IMR-90 (cell line): ENCODE measurements around the gene BBS12. TPM values are rescaled to one million over a fixed set of nuclear protein-coding genes. Genes with fewer than 3 reads are reported as not detected.

Experiments
- ATAC-seq: fragments of 200-7000 bp; cut with Tn5 transposase; 2 replicates; pipeline ENCODE4 v1.9.1; 2020; ENCODE audit warnings: low read depth, mild to moderate bottlenecking, moderate library complexity
- BruUV-seq: library from RNA; stranded (reverse); fragments of 400-500 nt; replicated peaks from 2 replicates; lab custom pipeline; 2021; lab: Mats Ljungman, UMichigan
- CTCF ChIA-PET: fragments of 300-600 bp; formaldehyde crosslinking; extraction: SDS; loops from one replicate; lab custom pipeline; 2021; ENCODE audit warnings: antibody characterized with exemption; lab: Yijun Ruan, JAX
- POLR2A ChIA-PET: fragments of 300-600 bp; sonication (Branson Sonifier 250); formaldehyde crosslinking; loops from one replicate; lab custom pipeline; 2022; ENCODE audit warnings: antibody characterized with exemption; ENCODE audit not compliant: unreplicated experiment; lab: Charles Lee
- DNase-seq: peaks from one replicate; pipeline ENCODE4 v3.0.0; 2013
- H2AFZ ChIP-seq: replicated peaks from 2 replicates; pipeline ENCODE3; 2013; ENCODE audit warnings: low read length, mild to moderate bottlenecking; ENCODE audit not compliant: poor library complexity
- H2AK5ac ChIP-seq: 2 replicates; pipeline ENCODE4 v1.6.1; 2013; ENCODE audit warnings: low read depth, low read length, inconsistent platforms
- H2AK9ac ChIP-seq: replicated peaks from 2 replicates; pipeline ENCODE3; 2013; ENCODE audit warnings: mild to moderate bottlenecking, low read depth, low read length, moderate library complexity; ENCODE audit not compliant: poor library complexity
- H2BK120ac ChIP-seq: 2 replicates; pipeline ENCODE4 v1.6.1; 2013; ENCODE audit warnings: low read depth, low read length, inconsistent platforms
- H2BK15ac ChIP-seq: 3 replicates; pipeline ENCODE4 v1.6.1; 2013; ENCODE audit warnings: low read depth, low read length, inconsistent platforms
- H2BK20ac ChIP-seq: 2 replicates; pipeline ENCODE4 v1.6.1; 2013; ENCODE audit warnings: low read depth, mild to moderate bottlenecking, inconsistent platforms, low read length, moderate library complexity
- H2BK5ac ChIP-seq: 2 replicates; pipeline ENCODE4 v1.6.1; 2013; ENCODE audit warnings: mild to moderate bottlenecking, low read depth, low read length, inconsistent platforms; ENCODE audit not compliant: poor library complexity, severe bottlenecking
- H3K14ac ChIP-seq: replicated peaks from 2 replicates; pipeline ENCODE4 v1.6.1; 2013; ENCODE audit warnings: low read depth, low read length, inconsistent platforms
- H3K18ac ChIP-seq: 2 replicates; pipeline ENCODE4 v1.6.1; 2013; ENCODE audit warnings: low read depth, low read length, control low read depth
- H3K23ac ChIP-seq: 2 replicates; pipeline ENCODE4 v1.6.1; 2013; ENCODE audit warnings: low read depth, low read length, inconsistent platforms
- H3K27ac ChIP-seq: 2 replicates; pipeline ENCODE4 v1.5.1; 2013; ENCODE audit warnings: mild to moderate bottlenecking, control low read depth, low read length; ENCODE audit not compliant: insufficient read depth
- H3K27me3 ChIP-seq: 2 replicates; pipeline ENCODE4 v1.6.1; 2013; ENCODE audit warnings: low read length; ENCODE audit not compliant: control insufficient read depth, insufficient read depth
- H3K36me3 ChIP-seq: 2 replicates; pipeline ENCODE4 v1.6.1; 2013; ENCODE audit warnings: low read length, mixed read lengths; ENCODE audit not compliant: control insufficient read depth, insufficient read depth
- H3K4ac ChIP-seq: 2 replicates; pipeline ENCODE4 v1.6.1; 2013; ENCODE audit warnings: low read depth, low read length, inconsistent platforms
- H3K4me1 ChIP-seq: 2 replicates; pipeline ENCODE4 v1.6.1; 2013; ENCODE audit warnings: low read length, mixed read lengths; ENCODE audit not compliant: control insufficient read depth, insufficient read depth
- H3K4me2 ChIP-seq: 2 replicates; pipeline ENCODE4 v1.6.1; 2013; ENCODE audit warnings: low read depth, mild to moderate bottlenecking, control low read depth, low read length, moderate library complexity
- H3K4me3 ChIP-seq: 2 replicates; pipeline ENCODE4 v1.5.1; 2013; ENCODE audit warnings: low read depth, mild to moderate bottlenecking, control low read depth, low read length, moderate library complexity; ENCODE audit not compliant: insufficient read depth
- H3K56ac ChIP-seq: 2 replicates; pipeline ENCODE4 v1.6.1; 2013; ENCODE audit warnings: low read length, inconsistent platforms; ENCODE audit not compliant: insufficient read depth; ENCODE audit errors: extremely low read depth
- H3K79me1 ChIP-seq, 2 experiments: 2 replicates each; pipeline ENCODE4 v1.6.1; 2013; ENCODE audit warnings: low read length in 2 of 2, inconsistent platforms in 1 of 2, low read depth in 1 of 2
- H3K9ac ChIP-seq: 2 replicates; pipeline ENCODE4 v1.6.1; 2013; ENCODE audit warnings: low read depth, low read length, control low read depth
- H3K9me1 ChIP-seq: 2 replicates; pipeline ENCODE4 v1.6.1; 2013; ENCODE audit warnings: low read length, inconsistent platforms; ENCODE audit not compliant: insufficient read depth
- H3K9me3 ChIP-seq: 2 replicates; pipeline ENCODE4 v1.6.1; 2013; ENCODE audit warnings: low read length; ENCODE audit not compliant: control insufficient read depth, insufficient read depth
- H4K20me1 ChIP-seq: 2 replicates; pipeline ENCODE4 v1.6.1; 2013; ENCODE audit warnings: low read length, inconsistent platforms; ENCODE audit not compliant: insufficient read depth
- H4K5ac ChIP-seq: 2 replicates; pipeline ENCODE4 v1.6.1; 2013; ENCODE audit warnings: mild to moderate bottlenecking, low read depth, low read length, control low read depth
- H4K8ac ChIP-seq, 2 experiments: 2 replicates each; pipeline ENCODE4 v1.6.1; 2013; ENCODE audit warnings: low read depth in 2 of 2, low read length in 2 of 2, control low read depth in 1 of 2, inconsistent platforms in 1 of 2
- H4K91ac ChIP-seq: 2 replicates; pipeline ENCODE4 v1.6.1; 2013; ENCODE audit warnings: low read depth, low read length, inconsistent platforms; ENCODE audit not compliant: insufficient read depth
- POLR2A ChIP-seq: IDR thresholded peaks from 2 replicates; pipeline ENCODE4 v1.6.1; 2012; ENCODE audit warnings: mild to moderate bottlenecking, low read depth, low read length
- RAD21 ChIP-seq: IDR thresholded peaks from 2 replicates; pipeline ENCODE4 v1.6.1; 2012; ENCODE audit warnings: low read length, improper control_type of control experiment
- USF2 ChIP-seq: fragments of 150-350 bp; IDR thresholded peaks from 2 replicates; pipeline ENCODE4 v1.6.1; 2017; ENCODE audit warnings: mild to moderate bottlenecking, antibody characterized with exemption, low read length, low read depth
- WGBS, 2 experiments: methylation state at CpG; one replicate each; pipeline versions ENCODE4 v1.1.5 to v1.1.7; 2013; ENCODE audit warnings: missing lambda C conversion rate in 2 of 2; ENCODE audit not compliant: insufficient read length in 1 of 2; ENCODE audit errors: extremely low coverage in 2 of 2; 5-methylcytosine and 5-hydroxymethylcytosine counted together
- dilution Hi-C: fragments of 300-500 bp; cut with HindIII; formaldehyde crosslinking; loops from one replicate; pipeline ENCODE4 v1.14.3; 2018; ENCODE audit warnings: low sequenced_read_pairs; ENCODE audit not compliant: unreplicated experiment
- in situ Hi-C: fragments of 300-500 bp; cut with MboI; formaldehyde crosslinking; loops from 3 replicates; pipeline ENCODE4 v1.14.3; 2019; ENCODE audit warnings: low sequenced_read_pairs, inconsistent platforms, mixed read lengths
- intact Hi-C: fragments of 100-400 bp; cut with micrococcal nuclease; formaldehyde crosslinking; loops from 2 replicates; pipeline ENCODE4 v1.10.0; 2022
- polyA plus RNA-seq, 3 experiments: library from polyadenylated mRNA; depleted of rRNA; stranded (reverse); fragments of >200 nt; gene quantifications; 2 replicates each; pipeline ENCODE4 v1.2.3, GENCODE V29; 2012; ENCODE audit warnings: low replicate concordance in 1 of 3
- total RNA-seq: library from RNA; depleted of rRNA; stranded (reverse); fragments of >200 nt; gene quantifications from 2 replicates; pipeline ENCODE4 v1.2.3, GENCODE V29; 2012
- TF ChIP-seq, protein P1 (sequence below): fragments of 150-350 bp; IDR thresholded peaks from 2 replicates; pipeline ENCODE4 v1.6.1; 2016; ENCODE audit warnings: low read depth, mild to moderate bottlenecking, low read length, moderate library complexity, borderline replicate concordance

The BBS12 gene
- total and polyA plus RNA-seq, 2 of the 4 experiments (the other 2 are of a cell fraction): 1.1 to 5.9 TPM

GRCh38 chr4:122701965-122702364 lies 30.5 kb upstream of the BBS12 start:
- no peaks in the 10 kb centered on the region for H3K79me1 ChIP-seq
- H2BK20ac ChIP-seq: no peak overlapping the region
- intact Hi-C loops (loop anchor here (10.0 kb wide), 1 partner anchor 797 kb away; no protein-coding TSS in a partner anchor), dilution Hi-C loops (no loop called here), in situ Hi-C loops (loop anchor here (25.0 kb wide), 1 partner anchor 790 kb away; no protein-coding TSS in a partner anchor)
- no TSS peak for BruUV-seq
- ChIA-PET POLR2A (no interaction called here), CTCF (no interaction called here)
- no peaks in the 10 kb centered on the region for H3K36me3 ChIP-seq
- H3K4me2 ChIP-seq: no peak overlapping the region
- no peak overlapping the region for H2BK5ac ChIP-seq
- H2AK5ac ChIP-seq: no peak overlapping the region
- H4K8ac ChIP-seq: no peak overlapping the region
- no peak overlapping the region for H3K4me3 ChIP-seq
- no peak overlapping the region for H4K91ac ChIP-seq
- ATAC-seq (no peak), DNase-seq (no peak)
- H4K5ac ChIP-seq: no peak overlapping the region
- H3K9me1 ChIP-seq: no peaks in the 10 kb centered on the region
- no peak overlapping the region for H3K14ac ChIP-seq
- H2BK15ac ChIP-seq: no peak overlapping the region
- H4K20me1 ChIP-seq: no peaks in the 10 kb centered on the region
- H2AK9ac ChIP-seq: no peak overlapping the region
- no peak overlapping the region for H3K9ac ChIP-seq
- no peak overlapping the region for H3K18ac ChIP-seq
- no peak overlapping the region for H3K23ac ChIP-seq
- TF ChIP-seq POLR2A (no peak), USF2 (no peak), RAD21 (no peak)
- TF ChIP-seq, protein P1, sequence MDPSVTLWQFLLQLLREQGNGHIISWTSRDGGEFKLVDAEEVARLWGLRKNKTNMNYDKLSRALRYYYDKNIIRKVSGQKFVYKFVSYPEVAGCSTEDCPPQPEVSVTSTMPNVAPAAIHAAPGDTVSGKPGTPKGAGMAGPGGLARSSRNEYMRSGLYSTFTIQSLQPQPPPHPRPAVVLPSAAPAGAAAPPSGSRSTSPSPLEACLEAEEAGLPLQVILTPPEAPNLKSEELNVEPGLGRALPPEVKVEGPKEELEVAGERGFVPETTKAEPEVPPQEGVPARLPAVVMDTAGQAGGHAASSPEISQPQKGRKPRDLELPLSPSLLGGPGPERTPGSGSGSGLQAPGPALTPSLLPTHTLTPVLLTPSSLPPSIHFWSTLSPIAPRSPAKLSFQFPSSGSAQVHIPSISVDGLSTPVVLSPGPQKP: no peak
- no peak overlapping the region for H2AFZ ChIP-seq
- H3K4me1 ChIP-seq: no peaks in the 10 kb centered on the region
- H3K4ac ChIP-seq: no peak overlapping the region
- H3K27me3 ChIP-seq: no peaks in the 10 kb centered on the region; the same call in 1 of the 2 replicates
- WGBS, 2 experiments: no CpG with 5 or more reads among the region's 1 CpG
- no peak overlapping the region for H3K56ac ChIP-seq
- no peak overlapping the region for H2BK120ac ChIP-seq
- no peak overlapping the region for H3K27ac ChIP-seq
- H3K9me3 ChIP-seq: no peaks in the 10 kb centered on the region
